Raji (cell line): Measurements from ENCODE around the gene FIP1L1.

Source experiments
- POLR2A ChIP-seq: IDR thresholded peaks from 2 replicates; pipeline ENCODE4 v1.6.1; 2011; ENCODE audit warnings: low read depth, low read length, control low read depth; ENCODE audit not compliant: insufficient read depth

The FIP1L1 gene

GRCh38 chr4:53377319-53378170 is at the start of gene FIP1L1:
FIP1L1 (plus strand) TSS chr4:53377641; CDS start chr4:53377839, 198 bp downstream.
- peak; percentile 92 for TF ChIP-seq POLR2A

- no peak for TF ChIP-seq POLR2A
Measured at GRCh38 chr4:53346920-53347852, 30.3 kb upstream of the FIP1L1 start.

GRCh38 chr4:53348046-53348445 is 29.4 kb upstream of the FIP1L1 start:
- no peak for TF ChIP-seq POLR2A

- TF ChIP-seq POLR2A: no peak
Measured at GRCh38 chr4:53349091-53349491, 28.4 kb upstream of the FIP1L1 start.

- TF ChIP-seq POLR2A: no peak
Measured at GRCh38 chr4:53354012-53354722, 23.3 kb upstream of the FIP1L1 start.

GRCh38 chr4:53355930-53356521 is 21.4 kb upstream of the FIP1L1 start:
- TF ChIP-seq POLR2A: no peak

GRCh38 chr4:53361451-53361850 is 16.0 kb upstream of the FIP1L1 start:
- TF ChIP-seq POLR2A: no peak

- no peak for TF ChIP-seq POLR2A
Measured at GRCh38 chr4:53362093-53362492, 15.3 kb upstream of the FIP1L1 start.

- TF ChIP-seq POLR2A: no peak
Measured at GRCh38 chr4:53364624-53365023, 12.8 kb upstream of the FIP1L1 start.

GRCh38 chr4:53365121-53365485 is 12.3 kb upstream of the FIP1L1 start:
- no peak for TF ChIP-seq POLR2A

GRCh38 chr4:53365486-53366300 is 11.7 kb upstream of the FIP1L1 start, which contains the start of gene SCFD2:
SCFD2 (minus strand) TSS chr4:53366061.
- TF ChIP-seq POLR2A: peak; percentile 72

GRCh38 chr4:53366301-53366716 is 11.1 kb upstream of the FIP1L1 start:
- TF ChIP-seq POLR2A: no peak

GRCh38 chr4:53367721-53368120 is 9.7 kb upstream of the FIP1L1 start:
- no peak for TF ChIP-seq POLR2A

- no peak for TF ChIP-seq POLR2A
Measured at GRCh38 chr4:53371049-53371448, 6.4 kb upstream of the FIP1L1 start.
